Hematopoietic multipotent progenitor cell treated with erythropoietin and hydrocortisone succinate and interleukin-3 and kit ligand, for 8 days (in vitro differentiated cells): Measurements from ENCODE around the gene SIMC1.

ENCODE experiments used
- DNase-seq: peaks from one replicate; pipeline ENCODE4 v3.0.0-alpha.2; 2015

Gene SIMC1

DNA sequence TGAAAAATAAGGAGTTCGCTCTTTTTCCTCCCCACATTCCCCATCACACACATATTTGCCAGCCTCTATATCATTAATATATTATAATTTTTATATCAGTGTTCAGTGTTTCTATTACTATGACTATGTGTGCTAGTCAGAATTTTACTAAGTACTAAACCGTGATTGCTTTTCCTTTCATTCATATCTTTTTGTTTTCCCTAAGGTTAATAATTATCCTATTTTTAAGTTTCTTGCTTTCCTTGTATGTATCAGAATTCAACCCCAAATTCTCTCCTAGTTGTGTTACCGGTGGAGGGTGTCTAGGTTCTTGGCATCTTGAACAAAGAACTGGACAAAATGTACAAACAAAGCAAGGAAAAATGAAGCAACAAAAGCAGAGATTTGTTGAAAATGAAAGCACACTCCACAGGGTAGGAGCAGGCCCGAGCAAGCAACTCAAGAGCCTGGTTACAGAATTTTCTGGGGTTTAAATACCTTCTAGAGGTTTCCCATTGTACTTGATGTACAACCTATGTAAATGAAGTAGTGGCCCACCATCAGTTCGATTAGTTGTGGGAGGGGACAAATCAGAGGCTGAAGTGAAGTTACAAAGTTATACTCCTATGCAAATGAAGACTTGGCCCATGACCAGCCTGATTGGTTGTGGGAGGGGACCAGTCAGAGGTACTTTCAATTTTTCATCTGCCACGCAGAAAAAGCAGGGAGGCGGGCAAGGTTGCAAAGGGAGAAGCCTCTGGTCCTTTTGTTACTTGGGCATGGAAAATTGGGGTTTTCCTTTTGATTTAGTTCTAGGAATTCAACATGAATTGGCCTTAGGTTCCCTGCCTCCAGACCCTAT lies 79.5 kb downstream of the SIMC1 start:
- DNase-seq = no peak

- peak; percentile 20 for DNase-seq
These were observed 81.8 kb downstream of the SIMC1 start for GRCh38 chr5:176319827-176320554.

GRCh38 chr5:176320577-176320976 lies 82.4 kb downstream of the SIMC1 start:
- no peak for DNase-seq

DNA sequence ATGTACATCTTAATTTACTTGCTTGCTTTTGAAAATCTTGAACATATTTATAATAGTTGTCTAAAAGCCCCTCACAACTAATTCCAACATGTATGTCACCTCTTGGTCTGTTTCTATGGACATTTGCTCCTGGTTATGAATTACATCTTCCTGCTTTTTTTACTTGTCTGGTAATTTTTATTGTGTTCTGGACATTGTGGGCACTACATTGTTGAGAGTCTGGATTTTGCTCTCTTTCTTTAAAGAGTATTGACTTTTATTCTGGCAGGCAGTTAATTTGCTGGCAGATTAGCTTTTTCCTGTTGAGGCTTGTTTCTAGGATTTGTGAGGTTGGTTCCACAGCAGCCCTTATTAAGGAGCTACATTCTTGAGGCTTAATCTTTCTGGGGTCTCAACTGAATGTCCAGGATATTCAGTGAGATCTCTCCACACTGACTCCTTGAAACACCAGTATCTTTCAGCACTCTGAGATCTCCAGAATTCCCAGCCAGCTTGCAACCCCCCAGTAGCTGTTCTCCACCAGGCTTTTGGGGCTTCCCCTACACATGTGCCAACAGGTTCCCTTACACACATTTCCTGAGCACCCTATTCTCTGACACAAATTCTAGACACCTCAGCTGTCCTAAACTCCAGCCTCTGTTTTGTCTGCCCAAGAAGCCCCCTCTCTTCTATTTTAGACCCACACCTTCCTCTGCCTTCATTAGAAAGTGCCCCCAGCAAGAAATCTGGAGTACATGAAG lies 96.0 kb downstream of the SIMC1 start:
- no peak for DNase-seq

GRCh38 chr5:176337913-176338312 lies 99.7 kb downstream of the SIMC1 start:
- DNase-seq = no peak

- no peak for DNase-seq
These were observed 101.1 kb downstream of the SIMC1 start for GRCh38 chr5:176339304-176339703.

GRCh38 chr5:176341325-176342157 lies 103.3 kb downstream of the SIMC1 start:
- DNase-seq = peak; percentile 73

DNA sequence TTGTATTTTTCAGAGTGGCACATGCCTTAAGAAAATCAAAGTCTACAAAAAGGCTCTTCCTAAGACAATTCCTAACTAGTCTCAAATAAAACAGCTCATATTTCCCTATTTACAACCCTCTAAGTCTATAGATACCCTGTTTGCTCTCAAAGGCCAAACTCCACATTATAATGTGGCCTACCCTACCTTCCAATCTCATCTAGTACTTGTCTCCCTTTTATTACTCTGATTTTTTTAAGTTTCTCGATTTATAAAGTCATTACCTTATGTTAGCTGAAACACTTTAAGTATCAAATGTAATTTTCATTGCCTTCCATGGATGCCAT lies 103.9 kb downstream of the SIMC1 start:
- DNase-seq = no peak

GRCh38 chr5:176342766-176343458 lies 104.7 kb downstream of the SIMC1 start:
- no peak for DNase-seq

DNA sequence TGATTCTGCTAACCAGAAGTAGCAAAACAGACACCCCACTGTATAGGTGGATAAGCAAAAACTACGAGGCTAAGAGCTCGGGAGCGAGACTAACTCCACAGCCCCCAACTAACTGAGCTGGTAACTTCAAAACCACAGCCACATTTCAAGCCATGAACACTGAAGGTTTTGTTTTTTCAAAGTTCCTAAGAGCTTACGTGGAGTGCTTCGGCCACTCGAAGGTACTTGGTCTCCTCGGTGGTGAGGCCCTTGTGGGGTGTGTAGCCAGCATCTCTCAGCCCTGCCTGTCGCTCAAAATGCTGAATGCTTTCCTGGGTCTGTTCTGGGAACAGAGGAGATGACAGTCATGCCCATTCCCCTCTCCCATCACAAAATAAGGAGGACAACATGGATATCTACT lies 112.2 kb downstream of the SIMC1 start:
- DNase-seq = no peak

DNA sequence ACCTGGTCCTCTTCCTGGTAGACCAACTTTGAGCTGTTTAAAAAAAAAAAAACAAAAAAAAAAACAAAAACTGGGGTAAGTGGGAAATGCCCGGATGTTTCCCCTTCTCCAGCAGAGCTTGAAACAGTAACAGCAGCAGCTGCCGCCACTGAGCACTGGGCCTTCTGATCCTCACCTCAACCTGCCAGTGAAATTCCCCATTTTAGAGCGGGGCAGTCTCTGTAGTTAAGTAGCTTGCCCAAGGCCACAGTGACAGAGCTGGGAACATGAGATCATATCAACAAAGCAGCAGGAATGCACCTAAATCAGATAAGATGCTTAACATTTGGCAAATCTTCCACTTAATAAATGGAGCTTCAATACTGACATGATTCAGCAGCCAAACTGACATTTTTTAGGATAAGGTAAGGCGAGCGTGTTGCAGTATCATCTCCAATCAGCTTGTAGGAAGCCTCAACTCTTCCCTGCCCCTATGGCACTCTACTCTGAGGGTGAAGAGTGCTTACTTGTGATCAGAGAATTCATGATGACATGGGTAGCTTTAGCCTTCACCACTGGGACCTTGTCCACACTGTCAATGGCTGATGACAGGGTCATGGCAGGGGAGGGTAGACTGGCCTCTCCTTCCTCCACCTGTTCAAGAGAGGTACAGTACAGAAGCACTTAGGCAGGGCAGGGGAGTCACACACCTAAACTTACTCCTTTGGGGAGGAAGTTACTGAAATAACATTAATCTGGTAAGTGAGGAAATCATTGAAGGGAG lies 114.1 kb downstream of the SIMC1 start:
- DNase-seq = no peak

DNA sequence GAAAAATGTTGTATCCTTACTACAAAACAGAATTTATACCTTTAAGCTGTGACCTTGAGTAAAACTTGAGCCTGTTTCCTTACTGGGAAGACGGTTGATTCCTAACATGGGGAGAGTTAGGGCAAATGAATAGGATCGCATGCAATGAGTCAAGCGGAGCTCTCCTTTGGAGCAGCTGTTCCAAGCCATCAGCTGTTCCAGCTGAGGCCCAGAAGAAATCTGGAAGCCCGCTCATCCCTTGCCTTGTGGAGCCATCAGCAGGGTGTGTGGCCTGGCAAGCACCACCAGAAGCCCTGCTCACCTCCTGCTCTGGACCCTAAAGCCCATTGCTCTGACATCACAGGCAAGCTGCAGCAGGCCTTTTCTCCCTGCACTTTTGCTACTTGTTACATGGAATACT lies 115.3 kb downstream of the SIMC1 start:
- no peak for DNase-seq

DNA sequence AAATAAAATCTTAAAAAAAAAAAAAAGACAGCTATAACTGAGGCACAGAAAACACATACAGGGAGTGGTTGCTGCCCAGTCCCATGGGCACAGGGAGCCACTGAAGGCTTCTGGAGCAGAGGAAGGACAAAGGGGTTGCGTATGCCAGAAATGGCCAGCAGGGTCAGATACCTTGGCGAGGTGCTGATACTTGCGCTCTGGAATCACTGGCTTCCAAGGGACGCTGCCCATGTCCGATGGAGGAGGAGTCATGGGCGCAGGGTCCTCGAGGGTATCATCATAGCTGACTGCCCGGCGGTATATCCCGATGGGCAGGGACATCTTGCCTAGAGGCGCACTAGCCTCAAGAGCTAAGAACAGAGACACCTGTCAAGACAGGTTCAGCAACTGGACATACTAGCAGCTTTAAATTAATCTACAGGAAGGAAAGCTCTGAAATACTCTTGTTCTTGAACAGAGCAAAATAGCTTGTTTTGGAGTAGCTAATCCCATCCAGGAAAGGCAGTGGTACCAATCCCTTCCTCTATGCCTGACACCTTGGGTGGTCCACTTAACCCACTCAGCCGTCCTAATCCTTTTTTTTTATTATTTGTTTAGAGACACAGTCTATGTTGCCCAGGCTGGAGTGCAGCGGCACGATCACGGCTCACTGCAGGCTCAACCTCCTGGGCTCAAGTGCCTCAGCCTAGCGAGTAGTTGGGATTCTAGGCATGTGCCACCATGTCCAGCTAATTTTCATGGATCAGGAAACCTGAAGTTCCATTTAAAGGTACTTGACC lies 117.4 kb downstream of the SIMC1 start:
- no peak for DNase-seq

DNA sequence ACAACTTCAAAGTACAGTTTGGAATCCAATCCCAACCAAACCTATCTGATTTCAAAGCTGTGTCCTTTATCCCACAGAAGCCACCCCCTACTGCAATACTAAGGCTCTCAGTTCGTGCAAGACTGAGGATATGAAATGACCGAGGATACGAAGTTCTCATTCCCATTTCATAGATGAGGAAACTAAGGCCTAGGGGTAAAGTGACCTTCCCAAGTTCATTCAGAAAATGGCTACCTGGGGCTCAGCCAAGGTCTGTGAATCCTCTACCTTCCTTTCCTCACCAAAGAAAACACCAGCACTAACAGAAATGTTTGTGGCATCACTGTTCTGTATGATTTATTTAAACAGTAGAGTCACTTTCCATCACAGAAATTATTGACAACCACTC lies 117.9 kb downstream of the SIMC1 start:
- DNase-seq = no peak

GRCh38 chr5:176359658-176360057 lies 121.4 kb downstream of the SIMC1 start:
- DNase-seq = no peak

GRCh38 chr5:176360894-176361436 lies 122.7 kb downstream of the SIMC1 start:
- no peak for DNase-seq

DNA sequence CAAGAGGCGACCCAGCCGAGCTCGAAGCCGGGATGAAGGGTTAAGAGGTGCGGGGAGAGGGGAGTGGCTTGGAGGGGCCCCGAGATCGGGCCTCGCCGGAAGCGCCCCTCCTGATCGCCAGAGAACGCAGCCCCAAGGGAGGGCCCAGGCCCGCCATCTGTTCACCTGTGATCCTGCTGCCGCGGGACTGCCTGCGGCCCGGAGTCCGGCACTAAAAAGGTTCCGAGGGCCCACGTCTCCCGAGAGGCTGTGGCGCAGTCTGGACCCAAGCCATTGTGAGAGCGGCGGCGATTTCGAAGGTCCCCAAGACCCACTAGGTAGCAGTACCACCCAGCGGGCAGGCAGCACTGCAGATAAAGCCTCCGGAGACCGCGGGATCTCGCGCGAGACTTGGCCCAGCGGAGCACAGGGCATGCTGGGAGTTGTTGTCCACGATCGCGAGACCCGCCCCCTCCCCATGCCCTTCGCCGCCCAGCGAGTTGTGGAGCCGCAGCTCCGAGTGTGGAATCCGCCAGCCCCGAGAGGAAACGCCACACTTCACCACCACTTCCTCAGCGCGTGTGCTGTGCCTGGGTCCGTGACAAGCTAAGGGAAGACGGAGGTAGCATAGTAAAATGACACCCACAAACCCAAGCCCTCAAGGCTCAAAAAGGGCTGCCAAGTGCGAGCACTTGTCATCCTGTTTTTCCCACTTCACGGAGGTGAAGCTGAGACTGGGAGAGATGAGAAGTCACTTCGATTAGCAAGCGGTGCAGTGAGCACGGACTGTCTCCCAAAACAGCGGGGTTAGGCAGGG lies 123.4 kb downstream of the SIMC1 start, which contains the start of gene KIAA1191:
TSS of gene KIAA1191 (minus strand) at position 328 of the 796 bp plus-strand sequence. CDS start 2,256 bp downstream, outside the sequence.
- DNase-seq = peak; percentile 90

DNA sequence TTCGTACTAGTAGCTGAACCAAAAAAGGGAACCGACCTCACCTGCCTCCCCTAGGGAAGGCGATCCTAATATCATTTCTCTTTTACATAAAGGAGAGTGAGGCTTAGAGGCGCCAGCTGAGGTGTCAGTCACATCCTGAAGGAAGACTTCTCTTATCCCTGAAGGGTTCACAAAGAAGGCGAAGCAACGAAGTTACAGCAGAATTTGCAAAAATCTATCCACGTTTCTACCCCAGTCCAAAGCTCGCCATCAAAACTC lies 123.9 kb downstream of the SIMC1 start:
- DNase-seq = no peak

DNA sequence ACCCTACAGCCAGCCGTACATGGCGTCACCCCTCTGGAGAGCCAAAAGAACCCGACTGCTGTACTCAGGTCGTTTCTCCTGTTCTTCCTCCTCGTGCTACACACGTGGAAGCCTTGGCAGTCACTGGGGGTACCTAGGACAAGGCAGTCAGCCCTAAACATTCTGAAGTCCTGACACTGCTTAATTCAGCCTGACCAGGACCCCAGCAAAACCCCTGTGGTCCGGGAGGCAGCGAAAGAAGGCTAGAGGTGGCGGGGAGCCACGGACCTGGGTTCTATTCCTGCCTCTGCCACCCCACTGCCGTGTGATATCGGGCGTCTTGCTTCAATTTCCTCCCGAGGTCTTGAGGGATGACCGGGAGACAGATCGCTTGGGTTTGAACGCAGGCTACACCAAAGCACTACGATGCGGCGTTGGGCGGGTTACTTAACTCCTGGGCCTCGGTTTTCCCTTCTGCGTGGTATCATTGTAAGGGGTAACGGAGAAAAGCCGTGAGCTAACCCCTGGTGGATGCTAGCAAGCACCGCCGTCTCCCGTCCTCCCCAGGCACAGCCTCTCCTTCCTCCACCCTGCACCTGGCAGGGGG lies 126.6 kb downstream of the SIMC1 start:
- DNase-seq = peak; percentile 19
